NCI-H774 (cell line): Measurements from ENCODE around the gene AKR1C1.
A peak's percentile ranks its signal among the peaks of the same experiment; 100 is the strongest.
"Not testable (repeated sequence)": the region's sequence is repeated elsewhere in the genome, so short reads cannot be mapped to it uniquely, and the experiment has no call there.

Experiments
- DNase-seq: peaks from one replicate; lab custom pipeline; 2025; lab: John Stamatoyannopoulos, UW

AKR1C1 gene

DNA sequence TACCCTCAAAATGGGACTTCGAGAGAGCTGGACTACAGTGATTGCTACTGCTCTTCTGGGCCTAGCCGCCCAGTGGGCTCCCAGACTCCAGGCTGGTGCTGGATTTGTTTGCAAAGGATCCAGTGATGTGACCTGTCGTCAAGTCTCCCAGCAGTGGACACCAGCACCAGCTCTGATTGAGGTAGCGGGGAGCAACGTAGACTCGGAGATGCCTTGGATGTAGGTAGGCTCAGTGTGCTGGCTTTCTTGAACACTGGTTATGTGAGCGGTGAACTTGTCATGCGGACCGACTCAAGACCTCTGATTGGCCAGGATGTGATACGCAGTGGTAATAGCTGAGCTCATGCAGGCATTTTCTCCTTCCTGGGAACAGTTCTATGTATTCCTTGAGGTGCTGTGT lies 21.0 kb downstream of the AKR1C1 start:
- DNase-seq, result no peak

DNA sequence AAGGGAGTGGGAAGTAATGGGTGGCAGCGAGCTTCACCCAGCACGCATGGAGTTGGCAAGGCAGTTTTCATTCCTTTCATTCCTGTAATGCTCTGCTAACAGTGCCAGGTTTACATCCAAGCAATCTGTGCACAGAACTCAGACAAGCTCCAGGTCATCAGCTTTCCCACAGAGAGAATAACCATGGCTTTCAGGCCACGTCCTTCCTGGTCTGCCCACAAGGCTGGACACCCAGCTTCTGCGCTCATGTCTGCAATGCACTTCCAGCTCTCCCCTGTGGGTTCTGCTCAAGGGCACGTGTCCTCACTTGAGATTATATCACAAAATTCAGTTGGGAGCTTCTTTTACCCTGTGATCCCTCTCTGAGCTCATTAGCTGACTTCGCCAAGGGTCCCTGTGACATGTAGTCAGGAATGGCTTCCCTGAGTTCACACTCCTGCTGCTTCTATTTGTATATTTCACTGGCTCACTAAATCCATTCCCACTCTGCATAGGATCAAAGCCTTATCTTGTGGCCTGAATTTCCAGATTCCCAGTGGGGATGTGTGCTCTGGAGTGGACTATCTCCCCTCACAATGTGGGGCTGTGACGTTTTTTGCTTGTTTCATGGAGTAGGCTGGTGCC lies 21.9 kb downstream of the AKR1C1 start:
- no peak for DNase-seq

- DNase-seq, result not testable (repeated sequence)
Observed at GRCh38 chr10:4988000-4988641, 24.9 kb downstream of the AKR1C1 start.

GRCh38 chr10:4990217-4990616 lies 27.0 kb downstream of the AKR1C1 start:
- no peak for DNase-seq

GRCh38 chr10:4991463-4991862 lies 28.2 kb downstream of the AKR1C1 start:
- DNase-seq, result not testable (repeated sequence)

- not testable (repeated sequence) for DNase-seq
Observed at GRCh38 chr10:4992564-4992963, 29.3 kb downstream of the AKR1C1 start.

- DNase-seq, result not testable (repeated sequence)
Observed at GRCh38 chr10:4994260-4994659, 31.0 kb downstream of the AKR1C1 start.

DNA sequence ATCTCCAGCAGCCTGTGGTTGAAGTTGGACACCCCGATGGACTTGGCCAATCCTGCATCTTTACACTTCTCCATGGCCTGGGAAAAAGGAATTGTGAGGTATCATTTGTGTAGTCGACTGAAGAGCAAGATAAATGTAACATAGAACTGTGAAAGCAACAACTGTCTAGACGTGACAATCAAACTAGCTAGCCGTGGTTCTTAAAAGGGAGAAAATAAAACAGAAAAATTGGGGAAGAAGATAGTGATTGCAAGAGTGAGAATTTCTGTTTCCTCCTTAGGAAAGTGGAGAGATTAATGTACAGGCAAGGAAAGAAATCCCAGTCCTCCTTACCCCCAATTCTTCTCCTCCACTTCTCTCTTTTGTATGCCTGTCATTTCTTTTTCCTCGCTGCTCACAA lies 35.5 kb downstream of the AKR1C1 start:
- no peak for DNase-seq

GRCh38 chr10:5002013-5002727 lies 39.0 kb downstream of the AKR1C1 start:
- DNase-seq, result no peak

GRCh38 chr10:5003127-5004029 lies 40.2 kb downstream of the AKR1C1 start, which contains the start of gene AKR1C2:
TSS of gene AKR1C2 (minus strand) at chr10:5003857. CDS start at chr10:5003835, 22 bp downstream.
- DNase-seq, result peak; percentile 2

GRCh38 chr10:5004030-5004385 lies 40.8 kb downstream of the AKR1C1 start:
- DNase-seq, result not testable (repeated sequence)

- not testable (repeated sequence) for DNase-seq
Observed at GRCh38 chr10:5004501-5004900, 41.3 kb downstream of the AKR1C1 start.

DNA sequence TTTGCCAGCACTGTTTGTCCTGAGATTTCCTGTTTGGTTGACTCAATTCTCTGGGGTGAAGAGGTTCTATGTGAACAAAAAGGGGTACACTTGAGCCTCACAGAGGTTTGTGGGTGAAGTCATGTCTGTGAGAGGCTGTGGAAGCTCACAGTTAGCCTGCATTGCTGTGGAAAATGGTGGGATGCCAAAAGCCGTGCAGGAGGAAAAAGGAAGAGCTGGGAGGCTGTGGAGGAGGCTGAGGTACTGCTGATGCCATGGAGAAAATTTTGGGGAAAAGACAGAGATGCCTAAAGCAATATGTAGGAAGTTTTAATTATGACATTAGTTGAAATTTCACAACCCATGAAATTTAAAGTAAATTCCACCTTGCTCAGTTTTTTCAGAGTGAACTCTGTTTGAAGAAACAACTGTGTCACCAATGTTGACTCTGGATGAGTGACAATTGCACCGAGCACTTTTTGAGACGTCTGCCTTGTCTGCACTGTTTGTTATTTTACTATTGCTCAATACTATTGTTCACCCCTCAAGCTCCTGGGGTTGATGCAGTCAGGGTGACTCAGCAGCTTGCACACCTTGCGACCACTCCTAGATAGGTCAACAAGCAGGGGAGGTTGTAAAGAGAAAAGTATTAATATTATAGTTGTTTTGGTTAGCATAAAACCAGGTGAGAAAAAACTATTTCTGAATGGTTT lies 45.8 kb downstream of the AKR1C1 start:
- DNase-seq, result not testable (repeated sequence)

DNA sequence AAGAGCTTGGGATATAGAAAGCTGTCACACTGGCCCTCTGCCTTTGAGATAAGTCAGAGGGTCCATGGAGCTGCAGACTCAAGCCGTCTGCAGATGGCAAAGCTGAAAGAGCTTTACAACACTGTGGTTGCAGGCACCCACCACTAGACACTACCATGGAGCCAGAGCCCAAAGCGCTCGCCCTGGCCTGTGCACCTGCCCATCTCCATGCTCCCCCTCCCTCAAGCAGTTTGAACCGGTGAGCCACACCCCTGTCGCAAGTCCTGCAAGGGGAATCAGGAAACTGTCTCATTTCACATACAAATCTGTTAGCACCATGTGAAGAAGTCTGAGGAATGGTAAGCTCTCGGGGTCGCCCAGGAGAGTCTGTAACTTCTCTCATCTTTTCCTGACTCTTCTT lies 46.8 kb downstream of the AKR1C1 start:
- DNase-seq, result not testable (repeated sequence)

- DNase-seq, result not testable (repeated sequence)
Observed at GRCh38 chr10:5011392-5011791, 48.2 kb downstream of the AKR1C1 start.

GRCh38 chr10:5012595-5012994 lies 49.4 kb downstream of the AKR1C1 start:
- DNase-seq, result no peak

DNA sequence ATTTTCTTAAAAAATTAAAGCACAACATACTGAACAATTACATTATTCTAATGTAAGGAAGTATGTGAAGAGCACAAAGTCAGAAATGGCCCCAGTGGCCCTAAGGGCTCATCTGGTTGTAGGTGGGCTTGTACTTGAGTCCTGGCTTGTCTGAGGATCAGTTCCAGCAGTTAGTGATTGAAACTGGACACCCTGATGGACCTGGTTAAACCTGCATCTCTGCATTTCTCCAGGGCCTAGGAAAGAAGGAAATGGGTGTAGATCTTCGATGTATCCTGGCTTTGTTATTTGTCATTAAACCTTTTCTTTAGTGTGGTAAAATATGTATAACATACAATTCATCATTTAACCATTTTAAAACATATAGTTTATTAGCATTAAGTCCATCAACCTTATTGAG lies 50.2 kb downstream of the AKR1C1 start:
- DNase-seq, result no peak

GRCh38 chr10:5014200-5014910 lies 51.1 kb downstream of the AKR1C1 start:
- DNase-seq, result not testable (repeated sequence)

DNA sequence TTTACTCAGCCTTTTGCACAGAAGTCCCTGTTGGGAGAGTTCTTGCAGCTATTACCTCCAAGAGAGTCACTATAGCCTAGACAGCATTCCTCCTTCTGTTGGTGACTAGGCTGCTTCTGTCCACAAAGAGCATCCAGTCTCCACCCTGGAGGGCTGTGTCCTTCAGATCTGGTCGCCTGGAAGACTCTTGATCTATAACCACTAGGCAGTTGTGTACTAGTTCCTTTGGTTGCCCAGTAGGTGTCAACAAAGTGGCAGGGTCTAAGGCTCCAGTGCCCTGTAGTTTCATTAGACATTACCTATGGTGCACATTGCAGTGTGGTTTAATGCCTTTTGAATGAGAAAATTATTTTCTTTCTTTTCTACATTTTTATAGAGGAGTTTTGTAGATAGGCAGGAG lies 51.7 kb downstream of the AKR1C1 start:
- no peak for DNase-seq

DNA sequence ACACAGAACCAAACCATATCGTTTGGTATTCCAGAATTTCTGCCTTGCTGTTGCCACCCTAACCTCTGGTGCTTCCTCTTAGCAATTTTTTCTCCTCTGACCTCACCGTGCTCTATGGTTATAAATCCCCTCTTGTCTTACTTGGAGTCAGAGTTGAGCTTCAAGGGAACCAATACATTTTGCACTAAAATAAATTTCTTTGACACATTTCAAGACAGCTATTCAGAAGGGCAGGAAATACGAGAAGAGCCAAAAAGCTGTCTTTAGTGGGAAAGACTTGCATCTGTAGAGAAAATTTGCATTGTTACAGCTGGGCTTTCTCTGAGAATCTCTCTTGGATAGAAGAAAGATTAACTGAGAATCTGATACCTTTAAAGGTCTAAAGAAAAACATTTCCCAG lies 54.9 kb downstream of the AKR1C1 start:
- DNase-seq, result no peak
